Measurements from ENCODE around the gene ZNF618. TPM values are rescaled to one million over a fixed set of nuclear protein-coding genes. Genes with fewer than 3 reads are reported as not detected.

ZNF618 gene
- total and polyA plus RNA-seq, 8 donors: 1.2 to 19.8 (median 5.3) TPM

- DNase-seq: no peak
- intact Hi-C loops (cut with DNase I; ENCODE audit: low total_unique reads): no loop called here
- H3K9me3 ChIP-seq: no peaks in the 10 kb centered on the region
- H3K27me3 ChIP-seq: no peaks in the 10 kb centered on the region
- TF ChIP-seq CTCF (IDR thresholded peaks at IDR 0.05): no peak
- no peak for TF ChIP-seq POLR2A (IDR thresholded peaks at IDR 0.05)
- no peak for TF ChIP-seq POLR2AphosphoS5 (IDR thresholded peaks at IDR 0.05)
- TF ChIP-seq EP300 (IDR thresholded peaks at IDR 0.05): no peak
- H3K27ac ChIP-seq: no peak overlapping the region
- no peak overlapping the region for H3K4me3 ChIP-seq
- peaks cover 0 to 28% (median 17%) of the 10 kb centered on the region in 4 donors for H3K4me1 ChIP-seq
- WGBS, 5 donors: 85 to 89% (median 87%) methylated on average over 3 of the region's 3 CpGs; no CpG with 5 or more reads in 1 of the 5 donors
- H3K36me3 ChIP-seq: no peaks in the 10 kb centered on the region
These were observed 2.2 kb upstream of the ZNF618 start for GRCh38 chr9:113873926-113874325.

GRCh38 chr9:113875459-113876150, 504 bp upstream of the ZNF618 start:
- 4 to 11% (median 5%) methylated on average over 19 to 50 of the region's 55 CpGs for WGBS, 5 donors
- Histone ChIP-seq H3K27ac (peak overlapping the region in 3 of 5 donors; percentile 36 to 82 (median 51)), H3K36me3 (no peaks in the 10 kb centered on the region), H3K9me3 (no peaks in the 10 kb centered on the region), H3K4me1 (peaks cover 0 to 44% (median 25%) of the 10 kb centered on the region in 4 donors), H3K4me3 (peak overlapping the region; percentile 49 to 56 (median 52)), H3K27me3 (no peaks in the 10 kb centered on the region)
- DNase-seq: peak in 1 of 2 donors; percentile 60
- no peak for TF ChIP-seq POLR2AphosphoS5 (IDR thresholded peaks at IDR 0.05)
- no peak for TF ChIP-seq CTCF (IDR thresholded peaks at IDR 0.05)
- TF ChIP-seq EP300 (IDR thresholded peaks at IDR 0.05): no peak
- TF ChIP-seq POLR2A (IDR thresholded peaks at IDR 0.05): no peak
- intact Hi-C loops (cut with DNase I; ENCODE audit: low total_unique reads): no loop called here

DNA sequence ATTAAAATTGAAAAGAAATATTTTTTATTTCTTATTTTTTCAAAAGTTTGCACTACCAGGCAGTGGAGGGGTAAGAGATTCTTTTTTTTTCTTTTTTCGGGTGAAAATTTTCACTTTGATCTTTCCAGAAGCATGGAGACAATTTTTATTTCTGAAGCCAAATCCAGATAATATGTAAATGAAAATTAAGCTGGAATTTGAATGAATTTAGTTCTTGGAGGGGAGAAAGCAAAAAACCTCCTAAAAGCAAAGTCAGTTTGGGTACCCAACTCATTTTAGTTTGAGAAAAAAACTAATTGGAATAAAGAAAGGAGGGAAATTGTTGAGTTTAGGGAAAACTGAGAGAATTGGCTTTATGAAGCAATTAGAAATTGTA, 872 bp downstream of the ZNF618 start:
- H3K4me3 ChIP-seq: peak overlapping the region; percentile 93 to 100 (median 96)
- TF ChIP-seq EP300 (IDR thresholded peaks at IDR 0.05): no peak
- TF ChIP-seq POLR2AphosphoS5 (IDR thresholded peaks at IDR 0.05): no peak
- TF ChIP-seq POLR2A (IDR thresholded peaks at IDR 0.05): no peak
- TF ChIP-seq CTCF (IDR thresholded peaks at IDR 0.05): peak in 1 of 7 experiments; percentile 27
- H3K27ac ChIP-seq: peak overlapping the region in 3 of 5 donors; percentile 83 to 90 (median 87)
- H3K4me1 ChIP-seq: peaks cover 2 to 50% (median 29%) of the 10 kb centered on the region in 4 donors
- intact Hi-C loops (cut with DNase I; ENCODE audit: low total_unique reads): no loop called here
- no peaks in the 10 kb centered on the region for H3K27me3 ChIP-seq
- 0 to 3% (median 0%) methylated on average over 1 of the region's 1 CpG for WGBS, 5 donors
- H3K36me3 ChIP-seq: no peaks in the 10 kb centered on the region
- no peaks in the 10 kb centered on the region for H3K9me3 ChIP-seq
- DNase-seq: no peak

DNA sequence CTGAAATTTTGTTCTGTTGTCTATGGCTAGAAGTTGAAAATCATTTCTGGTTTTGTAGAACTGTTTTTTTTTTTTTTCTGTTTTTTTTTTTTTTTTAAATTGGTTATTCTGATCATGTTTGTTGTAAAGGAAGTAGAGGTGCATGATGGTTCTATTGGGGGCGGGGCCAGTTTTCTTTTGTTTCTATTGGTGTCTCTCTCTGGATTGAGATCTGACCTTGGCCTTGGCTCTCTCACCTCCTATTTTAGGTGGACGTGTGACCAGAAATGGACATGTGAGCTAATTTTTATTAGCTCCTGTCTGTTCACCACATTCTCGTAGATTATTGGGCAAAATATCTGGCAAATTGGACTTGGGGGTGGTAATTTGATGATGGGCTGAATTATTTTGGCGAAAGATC, 3.2 kb downstream of the ZNF618 start:
- H3K4me1 ChIP-seq: peaks cover 4 to 66% (median 35%) of the 10 kb centered on the region in 4 donors
- H3K9me3 ChIP-seq: no peaks in the 10 kb centered on the region
- H3K36me3 ChIP-seq: no peaks in the 10 kb centered on the region
- intact Hi-C loops (cut with DNase I; ENCODE audit: low total_unique reads): no loop called here
- H3K4me3 ChIP-seq: no peak overlapping the region
- H3K27me3 ChIP-seq: no peaks in the 10 kb centered on the region
- TF ChIP-seq EP300 (IDR thresholded peaks at IDR 0.05) (no peak), POLR2A (IDR thresholded peaks at IDR 0.05) (no peak), CTCF (IDR thresholded peaks at IDR 0.05) (no peak), POLR2AphosphoS5 (IDR thresholded peaks at IDR 0.05) (no peak)
- H3K27ac ChIP-seq: no peak overlapping the region
- WGBS, 5 donors: 88 to 93% (median 90%) methylated on average over 4 of the region's 4 CpGs
- DNase-seq: no peak

Measured in stomach (tissue), 9 donors.